Stimulated activated CD8-positive, alpha-beta memory T cell treated with anti-CD3 and anti-CD28 coated beads, Interleukin-4, amount 100 ng/mL, for 4 hours (primary cell): ENCODE results near the gene ZNF660.

ENCODE experiments used
- DNase-seq, 2 donors: peaks; one replicate each; pipeline ENCODE4 v3.0.0-alpha.2; 2020; ENCODE audit warnings: low read depth in 2 of 2, low spot score in 1 of 2

ZNF660 gene

GRCh38 chr3:44628716-44629115, 44.0 kb downstream of the ZNF660 start:
- no peak for DNase-seq

- DNase-seq: no peak
Measured at GRCh38 chr3:44632193-44632592, 47.4 kb downstream of the ZNF660 start.

- no peak for DNase-seq
Measured at GRCh38 chr3:44642337-44642736, 57.6 kb downstream of the ZNF660 start.

- no peak for DNase-seq
Measured at GRCh38 chr3:44643024-44643423, 58.3 kb downstream of the ZNF660 start.

GRCh38 chr3:44647771-44648170, 63.0 kb downstream of the ZNF660 start:
- DNase-seq: no peak

- no peak for DNase-seq
Measured at GRCh38 chr3:44648564-44649229, 63.9 kb downstream of the ZNF660 start, which contains the start of gene ZNF35. ZNF35 (plus strand) TSS chr3:44648732; CDS start chr3:44651068, 2,336 bp downstream.
